22Rv1 (cell line): ENCODE data around the gene GXYLT2.

ENCODE experiments used
- CTCF ChIP-seq: fragments of 450-650 bp; IDR thresholded peaks from 2 replicates; pipeline ENCODE4 v1.5.1; 2017; ENCODE audit warnings: mild to moderate bottlenecking
- ZFX ChIP-seq: fragments of 450-650 bp; IDR thresholded peaks from 2 replicates; pipeline ENCODE4 v1.6.1; 2017; ENCODE audit warnings: antibody characterized with exemption, borderline replicate concordance

DNA sequence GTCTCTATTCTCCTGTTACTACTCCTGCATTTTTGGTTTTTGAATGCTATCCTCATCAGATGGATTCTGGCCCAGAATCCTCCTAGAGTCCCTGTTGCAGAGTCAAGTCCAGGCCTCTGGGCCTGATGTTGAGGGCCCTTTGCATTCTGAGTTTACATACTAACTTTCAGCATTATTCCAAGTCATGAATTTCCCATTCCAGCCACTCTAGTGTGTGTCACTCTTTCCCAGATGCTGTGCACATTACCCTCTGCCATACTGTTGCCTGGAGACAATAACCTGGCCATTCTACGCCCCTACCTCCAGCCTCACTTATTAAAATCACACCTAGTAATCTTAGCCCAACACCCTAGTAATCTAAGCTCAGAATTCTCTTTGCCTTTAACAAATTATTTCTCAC lies 53.4 kb downstream of the GXYLT2 start:
- TF ChIP-seq CTCF, result no peak
- no peak for TF ChIP-seq ZFX
